IMR-90 (cell line): Measurements from ENCODE around the gene NUDT15. TPM values are rescaled to one million over a fixed set of nuclear protein-coding genes. Genes with fewer than 3 reads are reported as not detected.

Experiments
- ATAC-seq: fragments of 200-7000 bp; cut with Tn5 transposase; 2 replicates; pipeline ENCODE4 v1.9.1; 2020; ENCODE audit warnings: low read depth, mild to moderate bottlenecking, moderate library complexity
- BruUV-seq: library from RNA; stranded (reverse); fragments of 400-500 nt; replicated peaks from 2 replicates; lab custom pipeline; 2021; lab: Mats Ljungman, UMichigan
- CTCF ChIA-PET: fragments of 300-600 bp; formaldehyde crosslinking; extraction: SDS; loops from one replicate; lab custom pipeline; 2021; ENCODE audit warnings: antibody characterized with exemption; lab: Yijun Ruan, JAX
- POLR2A ChIA-PET: fragments of 300-600 bp; sonication (Branson Sonifier 250); formaldehyde crosslinking; loops from one replicate; lab custom pipeline; 2022; ENCODE audit warnings: antibody characterized with exemption; ENCODE audit not compliant: unreplicated experiment; lab: Charles Lee
- DNase-seq: peaks from one replicate; pipeline ENCODE4 v3.0.0; 2013
- H2AFZ ChIP-seq: replicated peaks from 2 replicates; pipeline ENCODE3; 2013; ENCODE audit warnings: low read length, mild to moderate bottlenecking; ENCODE audit not compliant: poor library complexity
- H2AK5ac ChIP-seq: 2 replicates; pipeline ENCODE4 v1.6.1; 2013; ENCODE audit warnings: low read depth, low read length, inconsistent platforms
- H2AK9ac ChIP-seq: replicated peaks from 2 replicates; pipeline ENCODE3; 2013; ENCODE audit warnings: mild to moderate bottlenecking, low read depth, low read length, moderate library complexity; ENCODE audit not compliant: poor library complexity
- H2BK120ac ChIP-seq: 2 replicates; pipeline ENCODE4 v1.6.1; 2013; ENCODE audit warnings: low read depth, low read length, inconsistent platforms
- H2BK15ac ChIP-seq: 3 replicates; pipeline ENCODE4 v1.6.1; 2013; ENCODE audit warnings: low read depth, low read length, inconsistent platforms
- H2BK20ac ChIP-seq: 2 replicates; pipeline ENCODE4 v1.6.1; 2013; ENCODE audit warnings: low read depth, mild to moderate bottlenecking, inconsistent platforms, low read length, moderate library complexity
- H2BK5ac ChIP-seq: 2 replicates; pipeline ENCODE4 v1.6.1; 2013; ENCODE audit warnings: mild to moderate bottlenecking, low read depth, low read length, inconsistent platforms; ENCODE audit not compliant: poor library complexity, severe bottlenecking
- H3K14ac ChIP-seq: replicated peaks from 2 replicates; pipeline ENCODE4 v1.6.1; 2013; ENCODE audit warnings: low read depth, low read length, inconsistent platforms
- H3K18ac ChIP-seq: 2 replicates; pipeline ENCODE4 v1.6.1; 2013; ENCODE audit warnings: low read depth, low read length, control low read depth
- H3K23ac ChIP-seq: 2 replicates; pipeline ENCODE4 v1.6.1; 2013; ENCODE audit warnings: low read depth, low read length, inconsistent platforms
- H3K27ac ChIP-seq: 2 replicates; pipeline ENCODE4 v1.5.1; 2013; ENCODE audit warnings: mild to moderate bottlenecking, control low read depth, low read length; ENCODE audit not compliant: insufficient read depth
- H3K27me3 ChIP-seq: 2 replicates; pipeline ENCODE4 v1.6.1; 2013; ENCODE audit warnings: low read length; ENCODE audit not compliant: control insufficient read depth, insufficient read depth
- H3K36me3 ChIP-seq: 2 replicates; pipeline ENCODE4 v1.6.1; 2013; ENCODE audit warnings: low read length, mixed read lengths; ENCODE audit not compliant: control insufficient read depth, insufficient read depth
- H3K4ac ChIP-seq: 2 replicates; pipeline ENCODE4 v1.6.1; 2013; ENCODE audit warnings: low read depth, low read length, inconsistent platforms
- H3K4me1 ChIP-seq: 2 replicates; pipeline ENCODE4 v1.6.1; 2013; ENCODE audit warnings: low read length, mixed read lengths; ENCODE audit not compliant: control insufficient read depth, insufficient read depth
- H3K4me2 ChIP-seq: 2 replicates; pipeline ENCODE4 v1.6.1; 2013; ENCODE audit warnings: low read depth, mild to moderate bottlenecking, control low read depth, low read length, moderate library complexity
- H3K4me3 ChIP-seq: 2 replicates; pipeline ENCODE4 v1.5.1; 2013; ENCODE audit warnings: low read depth, mild to moderate bottlenecking, control low read depth, low read length, moderate library complexity; ENCODE audit not compliant: insufficient read depth
- H3K56ac ChIP-seq: 2 replicates; pipeline ENCODE4 v1.6.1; 2013; ENCODE audit warnings: low read length, inconsistent platforms; ENCODE audit not compliant: insufficient read depth; ENCODE audit errors: extremely low read depth
- H3K79me1 ChIP-seq, 2 experiments: 2 replicates each; pipeline ENCODE4 v1.6.1; 2013; ENCODE audit warnings: low read length in 2 of 2, inconsistent platforms in 1 of 2, low read depth in 1 of 2
- H3K9ac ChIP-seq: 2 replicates; pipeline ENCODE4 v1.6.1; 2013; ENCODE audit warnings: low read depth, low read length, control low read depth
- H3K9me1 ChIP-seq: 2 replicates; pipeline ENCODE4 v1.6.1; 2013; ENCODE audit warnings: low read length, inconsistent platforms; ENCODE audit not compliant: insufficient read depth
- H3K9me3 ChIP-seq: 2 replicates; pipeline ENCODE4 v1.6.1; 2013; ENCODE audit warnings: low read length; ENCODE audit not compliant: control insufficient read depth, insufficient read depth
- H4K20me1 ChIP-seq: 2 replicates; pipeline ENCODE4 v1.6.1; 2013; ENCODE audit warnings: low read length, inconsistent platforms; ENCODE audit not compliant: insufficient read depth
- H4K5ac ChIP-seq: 2 replicates; pipeline ENCODE4 v1.6.1; 2013; ENCODE audit warnings: mild to moderate bottlenecking, low read depth, low read length, control low read depth
- H4K8ac ChIP-seq, 2 experiments: 2 replicates each; pipeline ENCODE4 v1.6.1; 2013; ENCODE audit warnings: low read depth in 2 of 2, low read length in 2 of 2, control low read depth in 1 of 2, inconsistent platforms in 1 of 2
- H4K91ac ChIP-seq: 2 replicates; pipeline ENCODE4 v1.6.1; 2013; ENCODE audit warnings: low read depth, low read length, inconsistent platforms; ENCODE audit not compliant: insufficient read depth
- BHLHE40 ChIP-seq: fragments of 150-350 bp; IDR thresholded peaks from 2 replicates; pipeline ENCODE4 v1.6.1; 2016; ENCODE audit warnings: mild to moderate bottlenecking, low read depth, low read length
- CEBPB ChIP-seq: IDR thresholded peaks from 2 replicates; pipeline ENCODE4 v1.6.1; 2012; ENCODE audit warnings: low read depth, low read length, improper control_type of control experiment
- FOS ChIP-seq: fragments of 150-350 bp; IDR thresholded peaks from 2 replicates; pipeline ENCODE4 v1.6.1; 2016; ENCODE audit warnings: low read depth, low read length
- MAFK ChIP-seq: IDR thresholded peaks from 2 replicates; pipeline ENCODE4 v1.6.1; 2012; ENCODE audit warnings: low read depth, low read length, improper control_type of control experiment
- MXI1 ChIP-seq: IDR thresholded peaks from 2 replicates; pipeline ENCODE4 v1.6.1; 2012; ENCODE audit warnings: low read depth, mild to moderate bottlenecking, low read length, moderate library complexity, borderline replicate concordance
- POLR2A ChIP-seq: IDR thresholded peaks from 2 replicates; pipeline ENCODE4 v1.6.1; 2012; ENCODE audit warnings: mild to moderate bottlenecking, low read depth, low read length
- RCOR1 ChIP-seq: IDR thresholded peaks from 2 replicates; pipeline ENCODE4 v1.6.1; 2012; ENCODE audit warnings: mild to moderate bottlenecking, low read length, improper control_type of control experiment; ENCODE audit not compliant: insufficient replicate concordance
- RFX5 ChIP-seq: IDR thresholded peaks from 2 replicates; pipeline ENCODE4 v1.8.0; 2012; ENCODE audit warnings: low read depth, mild to moderate bottlenecking, low read length, moderate library complexity
- WGBS, 2 experiments: methylation state at CpG; one replicate each; pipeline versions ENCODE4 v1.1.5 to v1.1.7; 2013; ENCODE audit warnings: missing lambda C conversion rate in 2 of 2; ENCODE audit not compliant: insufficient read length in 1 of 2; ENCODE audit errors: extremely low coverage in 2 of 2; 5-methylcytosine and 5-hydroxymethylcytosine counted together
- dilution Hi-C: fragments of 300-500 bp; cut with HindIII; formaldehyde crosslinking; loops from one replicate; pipeline ENCODE4 v1.14.3; 2018; ENCODE audit warnings: low sequenced_read_pairs; ENCODE audit not compliant: unreplicated experiment
- in situ Hi-C: fragments of 300-500 bp; cut with MboI; formaldehyde crosslinking; loops from 3 replicates; pipeline ENCODE4 v1.14.3; 2019; ENCODE audit warnings: low sequenced_read_pairs, inconsistent platforms, mixed read lengths
- intact Hi-C: fragments of 100-400 bp; cut with micrococcal nuclease; formaldehyde crosslinking; loops from 2 replicates; pipeline ENCODE4 v1.10.0; 2022
- polyA plus RNA-seq, 3 experiments: library from polyadenylated mRNA; depleted of rRNA; stranded (reverse); fragments of >200 nt; gene quantifications; 2 replicates each; pipeline ENCODE4 v1.2.3, GENCODE V29; 2012; ENCODE audit warnings: low replicate concordance in 1 of 3
- total RNA-seq: library from RNA; depleted of rRNA; stranded (reverse); fragments of >200 nt; gene quantifications from 2 replicates; pipeline ENCODE4 v1.2.3, GENCODE V29; 2012

The NUDT15 gene
- total and polyA plus RNA-seq, 2 of the 4 experiments (the other 2 are of a cell fraction): 13.1 to 14.2 TPM

DNA sequence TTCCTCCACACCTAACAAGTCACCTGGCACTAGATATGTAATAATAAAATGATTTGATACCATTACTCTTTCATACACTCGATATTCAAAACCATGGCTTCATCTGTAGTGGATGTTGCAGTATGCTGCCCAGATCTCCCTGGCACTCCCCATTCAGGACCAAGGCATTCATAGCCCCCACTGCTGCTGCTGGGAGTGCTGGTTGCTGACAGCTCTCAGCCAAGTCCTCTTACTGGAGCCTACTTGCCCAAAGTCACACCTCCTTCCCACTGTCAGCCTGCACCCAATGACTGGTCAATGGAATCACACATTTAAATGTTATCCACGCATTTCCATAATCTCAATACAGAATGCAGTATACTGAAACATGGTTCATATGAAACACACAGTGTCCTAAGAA is 40.1 kb upstream of the NUDT15 start:
- Histone ChIP-seq H3K9me3 (no peaks in the 10 kb centered on the region), H2BK120ac (no peak overlapping the region), H3K9me1 (0 out of 2 replicates have a peak, but pooled peaks cover 7% of the 10 kb centered on the region), H3K56ac (no peak overlapping the region), H3K79me1 (peaks cover 10 to 35% of the 10 kb centered on the region in 2 experiments), H3K36me3 (peaks cover 7% of the 10 kb centered on the region), H3K4ac (no peak overlapping the region), H3K9ac (no peak overlapping the region), H4K8ac (no peak overlapping the region), H2BK15ac (no peak overlapping the region), H3K18ac (no peak overlapping the region), H4K5ac (no peak overlapping the region), H3K27me3 (no peaks in the 10 kb centered on the region), H2AFZ (no peak overlapping the region), H3K27ac (no peak overlapping the region), H4K20me1 (peaks cover 3% of the 10 kb centered on the region; the same call in 1 of the 2 replicates), H2BK20ac (no peak overlapping the region), H2AK5ac (no peak overlapping the region), H2BK5ac (no peak overlapping the region), H3K4me1 (peaks cover 3% of the 10 kb centered on the region; the same call in 1 of the 2 replicates), H3K14ac (no peak overlapping the region), H2AK9ac (no peak overlapping the region), H3K4me3 (no peak overlapping the region), H3K23ac (no peak overlapping the region), H3K4me2 (no peak overlapping the region), H4K91ac (no peak overlapping the region)
- intact Hi-C loops: no loop called here
- ChIA-PET CTCF (no interaction called here), POLR2A (no interaction called here)
- BruUV-seq: no TSS peak
- ATAC-seq (no peak), DNase-seq (no peak)
- in situ Hi-C loops: no loop called here
- TF ChIP-seq RFX5 (no peak), BHLHE40 (no peak), MXI1 (no peak), CEBPB (no peak), RCOR1 (no peak), FOS (no peak), MAFK (no peak), POLR2A (no peak)
- WGBS, 2 experiments: no CpG with 5 or more reads among the region's 2 CpGs
- dilution Hi-C loops: no loop called here
